Activated T-cell treated with anti-CD3 and anti-CD28 coated beads, Interleukin-2, amount 50 U/mL, for 24 hours (primary cell): ENCODE results near the gene GPR68.
"Not testable (repeated sequence)": the region's sequence is repeated elsewhere in the genome, so short reads cannot be mapped to it uniquely, and the experiment has no call there.

Source experiments
- DNase-seq: peaks from one replicate; pipeline ENCODE4 v3.0.0-alpha.2; 2020
- H3K27ac Mint-ChIP-seq: 2 replicates; pipeline ENCODE4 v1.8.0; 2020; ENCODE audit warnings: mild to moderate bottlenecking, mixed read lengths
- H3K27me3 Mint-ChIP-seq: 2 replicates; pipeline ENCODE4 v1.8.0; 2020; ENCODE audit warnings: mixed read lengths
- H3K36me3 Mint-ChIP-seq: 2 replicates; pipeline ENCODE4 v1.8.0; 2020; ENCODE audit warnings: low read depth, mixed read lengths
- H3K4me1 Mint-ChIP-seq: 2 replicates; pipeline ENCODE4 v1.8.0; 2020; ENCODE audit warnings: low read depth, mixed read lengths
- H3K4me3 Mint-ChIP-seq: 2 replicates; pipeline ENCODE4 v1.8.0; 2020; ENCODE audit warnings: mild to moderate bottlenecking, moderate library complexity, mixed read lengths
- H3K9me3 Mint-ChIP-seq: 2 replicates; pipeline ENCODE4 v1.8.0; 2020; ENCODE audit warnings: mixed read lengths

Gene GPR68

DNA sequence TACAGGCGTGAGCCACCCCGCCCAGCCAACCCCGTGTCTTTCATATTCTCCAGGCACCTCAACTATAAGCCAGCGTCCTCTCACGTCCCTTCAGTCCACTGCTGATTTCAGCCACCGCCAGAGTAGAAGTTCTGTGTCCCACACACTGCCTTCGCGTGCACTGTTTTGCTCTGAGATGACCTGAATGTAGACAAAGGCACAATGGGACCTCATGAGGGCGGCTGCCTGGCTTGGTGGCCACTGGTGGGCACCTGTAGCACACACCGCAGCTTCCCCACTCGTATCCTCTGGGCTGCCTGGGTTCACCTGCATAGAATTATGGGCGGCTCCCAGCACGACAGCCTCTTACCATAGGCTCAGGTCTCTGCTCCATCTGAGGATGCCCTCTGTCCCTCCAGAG, 57.2 kb downstream of the GPR68 start:
- Mint-ChIP-seq H3K9me3 (no peaks in the 10 kb centered on the region), H3K4me3 (no peak overlapping the region), H3K27me3 (no peaks in the 10 kb centered on the region), H3K4me1 (peaks cover 2% of the 10 kb centered on the region), H3K27ac (no peak overlapping the region), H3K36me3 (peaks cover 80% of the 10 kb centered on the region)
- no peak for DNase-seq

DNA sequence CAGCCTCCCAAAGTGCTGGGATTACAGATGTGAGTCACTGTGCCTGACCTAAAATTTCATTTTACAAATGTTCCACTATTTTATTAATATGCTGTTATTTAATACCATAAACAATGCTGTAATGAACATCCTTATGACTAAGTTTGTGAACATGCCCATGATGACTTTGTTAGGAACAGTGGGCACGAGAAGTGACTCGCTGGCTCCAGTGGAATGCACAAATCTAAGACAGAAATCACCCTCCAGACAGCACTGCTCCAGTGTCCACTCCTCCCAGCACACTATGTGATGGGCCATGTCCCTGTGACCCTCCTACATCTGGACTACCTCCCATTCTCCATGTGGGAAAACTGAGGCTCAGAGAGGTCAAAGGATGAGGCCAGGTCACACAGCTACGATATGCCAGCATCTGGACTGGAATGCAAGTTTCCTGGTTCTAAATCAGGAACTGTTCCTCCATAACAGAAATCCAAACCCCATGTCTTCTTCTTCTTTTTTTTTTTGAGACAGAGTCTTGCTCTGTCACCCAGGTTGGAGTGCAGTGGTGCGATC, 57.9 kb downstream of the GPR68 start:
- Mint-ChIP-seq H3K9me3 (no peaks in the 10 kb centered on the region), H3K4me3 (no peak overlapping the region), H3K27me3 (no peaks in the 10 kb centered on the region), H3K27ac (no peak overlapping the region), H3K4me1 (no peaks in the 10 kb centered on the region), H3K36me3 (peaks cover 76% of the 10 kb centered on the region)
- no peak for DNase-seq

- Mint-ChIP-seq H3K27ac (no peak overlapping the region), H3K36me3 (peaks cover 76% of the 10 kb centered on the region), H3K9me3 (no peaks in the 10 kb centered on the region)
Measured at GRCh38 chr14:91185721-91186120, 58.8 kb downstream of the GPR68 start.

GRCh38 chr14:91184559-91184958, 59.9 kb downstream of the GPR68 start:
- no peaks in the 10 kb centered on the region for H3K9me3 Mint-ChIP-seq
- no peak overlapping the region for H3K4me3 Mint-ChIP-seq
- peaks cover 69% of the 10 kb centered on the region for H3K36me3 Mint-ChIP-seq
- DNase-seq: no peak
- H3K27ac Mint-ChIP-seq: no peak overlapping the region
- H3K27me3 Mint-ChIP-seq: no peaks in the 10 kb centered on the region
- no peaks in the 10 kb centered on the region for H3K4me1 Mint-ChIP-seq

More at GRCh38 chr14:91185721-91186120, 58.8 kb downstream of the GPR68 start:
- no peaks in the 10 kb centered on the region for H3K4me1 Mint-ChIP-seq
- no peaks in the 10 kb centered on the region for H3K27me3 Mint-ChIP-seq
- DNase-seq: no peak
- H3K4me3 Mint-ChIP-seq: no peak overlapping the region

DNA sequence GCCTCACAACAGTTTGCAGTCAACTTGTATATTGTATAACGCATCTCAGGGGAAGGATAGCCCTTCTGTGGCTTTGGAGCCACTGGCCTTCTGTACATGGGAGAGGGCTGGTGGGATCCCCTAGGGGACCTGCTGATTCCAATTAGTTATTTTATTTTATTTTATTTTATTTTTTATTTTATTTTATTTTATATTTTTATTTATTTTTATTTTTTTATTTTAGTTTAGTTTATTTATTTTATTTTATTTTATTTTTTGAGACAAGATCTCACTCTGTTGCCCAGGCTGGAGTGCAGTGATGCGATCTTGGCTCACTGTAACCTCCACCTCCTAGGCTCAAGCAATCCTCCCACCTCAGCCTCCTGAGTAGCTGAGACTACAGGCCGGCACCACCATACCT, 61.8 kb downstream of the GPR68 start:
- not testable (repeated sequence) for H3K9me3 Mint-ChIP-seq, H3K27ac Mint-ChIP-seq, H3K4me1 Mint-ChIP-seq, H3K27me3 Mint-ChIP-seq, H3K4me3 Mint-ChIP-seq, DNase-seq
- H3K36me3 Mint-ChIP-seq: peaks cover 59% of the 10 kb centered on the region
